SH-SY5Y (cell line): Measurements from ENCODE around the gene CCDC15.

ENCODE experiments used
- GATA2 ChIP-seq: IDR thresholded peaks from 2 replicates; pipeline ENCODE4 v1.6.1; 2011; ENCODE audit warnings: mild to moderate bottlenecking, low read depth, low read length
- GATA3 ChIP-seq: IDR thresholded peaks from 2 replicates; pipeline ENCODE4 v1.6.1; 2011; ENCODE audit warnings: low read depth, mild to moderate bottlenecking, low read length, moderate library complexity

DNA sequence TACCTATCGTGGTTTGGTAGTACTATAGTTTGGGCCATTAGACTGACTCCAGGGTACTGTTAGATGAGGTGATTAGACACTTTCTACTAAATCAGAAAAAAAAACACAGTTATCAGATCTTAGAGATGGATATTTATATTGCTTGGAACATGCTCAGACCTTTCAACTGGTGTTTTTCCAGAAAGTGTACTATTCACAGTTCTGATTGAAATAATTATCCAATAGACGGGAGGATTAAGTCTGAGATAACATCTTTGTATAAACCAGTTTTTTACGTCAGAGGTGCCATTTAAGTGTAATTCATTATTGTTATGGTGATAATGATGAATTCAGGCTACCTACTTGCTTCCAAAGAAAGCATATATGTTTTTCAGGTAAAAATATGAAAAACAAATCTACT, 22.5 kb downstream of the CCDC15 start:
- TF ChIP-seq GATA3: no peak
- TF ChIP-seq GATA2: no peak
